K562 (cell line): ENCODE results near the gene PHLDB3. TPM values are rescaled to one million over a fixed set of nuclear protein-coding genes. Genes with fewer than 3 reads are reported as not detected.

Source experiments
- CBX2 ChIP-seq: fragments of 200-600 bp; sonication (generic); IDR thresholded peaks from one replicate; pipeline ENCODE4 v1.6.1; 2012; ENCODE audit warnings: mild to moderate bottlenecking, low read length, inconsistent platforms; ENCODE audit not compliant: insufficient read depth, poor library complexity, severe bottlenecking
- CC2D1A ChIP-seq: fragments of 450-650 bp; IDR thresholded peaks from 2 replicates; pipeline ENCODE4 v1.6.1; 2017; ENCODE audit warnings: mild to moderate bottlenecking
- E2F8 ChIP-seq: fragments of 450-650 bp; IDR thresholded peaks from 2 replicates; pipeline ENCODE4 v1.7.1; 2018; ENCODE audit warnings: mild to moderate bottlenecking, low read depth; ENCODE audit not compliant: partially characterized antibody
- ELK3 ChIP-seq: fragments of 450-650 bp; formaldehyde crosslinking; IDR thresholded peaks from 2 replicates; pipeline ENCODE4 v1.4.0; 2020; ENCODE audit warnings: mild to moderate bottlenecking
- IFI16 ChIP-seq: fragments of 250-450 bp; sonication (Bioruptor Pico); IDR thresholded peaks from 2 replicates; pipeline ENCODE4 v2.1.2; 2022; ENCODE audit warnings: mild to moderate bottlenecking, inconsistent platforms
- LARP7 ChIP-seq: fragments of 450-650 bp; IDR thresholded peaks from 2 replicates; pipeline ENCODE4 v1.6.1; 2016
- MCM5 ChIP-seq: fragments of 450-650 bp; IDR thresholded peaks from 2 replicates; pipeline ENCODE4 v1.6.1; 2016; ENCODE audit warnings: low read depth
- PHF20 ChIP-seq: fragments of 450-650 bp; IDR thresholded peaks from 2 replicates; pipeline ENCODE4 v1.6.1; 2018; ENCODE audit not compliant: partially characterized antibody
- PYGO2 ChIP-seq: fragments of 450-650 bp; IDR thresholded peaks from 2 replicates; pipeline ENCODE4 v1.6.1; 2016; ENCODE audit warnings: mild to moderate bottlenecking, missing genetic modification characterization, moderate library complexity, missing compliant biosample characterization
- RBFOX2 ChIP-seq: fragments of 200-400 bp; formaldehyde crosslinking; IDR thresholded peaks from 2 replicates; pipeline ENCODE4 v1.6.1; 2017; ENCODE audit warnings: low read depth, mild to moderate bottlenecking, low read length, moderate library complexity
- RERE ChIP-seq: sonication (generic); formaldehyde crosslinking; IDR thresholded peaks from 2 replicates; pipeline ENCODE4 v1.8.0; 2023; ENCODE audit warnings: missing genetic modification reagents, mild to moderate bottlenecking, borderline replicate concordance
- SMARCA4 ChIP-seq: fragments of 450-650 bp; IDR thresholded peaks from 2 replicates; pipeline ENCODE4 v1.6.1; 2016
- SUPT5H ChIP-seq: fragments of 450-650 bp; IDR thresholded peaks from 2 replicates; pipeline ENCODE4 v1.6.1; 2016
- ZBED1 ChIP-seq: IDR thresholded peaks from 2 replicates; pipeline ENCODE4 v1.6.1; 2014
- ZKSCAN8 ChIP-seq: fragments of 200-800 bp; sonication (Bioruptor generic); IDR thresholded peaks from 2 replicates; pipeline ENCODE4 v1.6.1; 2016; ENCODE audit warnings: missing genetic modification characterization, missing compliant biosample characterization
- ZNF280B ChIP-seq: fragments of 250-450 bp; sonication (Bioruptor Pico); IDR thresholded peaks from 2 replicates; pipeline ENCODE4 v1.5.1; 2021; ENCODE audit warnings: mild to moderate bottlenecking
- ZNF316 ChIP-seq: fragments of 450-650 bp; IDR thresholded peaks from 2 replicates; pipeline ENCODE4 v1.6.1; 2016
- ZNF561 ChIP-seq: fragments of 450-650 bp; formaldehyde crosslinking; conservative IDR thresholded peaks from 2 replicates; pipeline ENCODE4 v1.4.0; 2020; ENCODE audit warnings: mild to moderate bottlenecking, moderate library complexity
- ZNF586 ChIP-seq: fragments of 450-650 bp; formaldehyde crosslinking; conservative IDR thresholded peaks from 2 replicates; pipeline ENCODE4 v1.4.0; 2020; ENCODE audit warnings: mild to moderate bottlenecking, moderate library complexity
- ZNF77 ChIP-seq: fragments of 250-450 bp; sonication (Bioruptor Pico); IDR thresholded peaks from 2 replicates; pipeline ENCODE4 v1.5.0; 2020
- polyA plus RNA-seq, 8 experiments: library from polyadenylated mRNA; depleted of rRNA in 4 of 8; stranded (reverse) in 5 of 8; unstranded in 3 of 8; fragments of >200 nt; fragmentation: Nextera tagmentation in 2 of 8; fragmentation: Illumina TruSeq in 1 of 8; extraction: Ambion mirVana in 2 of 8; extraction: Trizol in 1 of 8; gene quantifications; 2 replicates each; pipeline versions ENCODE4 v1.2.1 to v1.2.3, GENCODE V29; 2011 to 2014; ENCODE audit warnings: inconsistent platforms in 1 of 8, missing spikeins in 1 of 8
- total RNA-seq, 7 experiments: library from RNA; depleted of rRNA in 6 of 7; stranded (reverse); fragments of >200 nt in 6 of 7; fragmentation: Illumina TruSeq in 2 of 7; extraction: Trizol in 2 of 7; gene quantifications; 2 replicates each; pipeline versions ENCODE4 v1.2.1 to v1.2.3, GENCODE V29; 2011 to 2021; ENCODE audit warnings: low replicate concordance in 1 of 7

The PHLDB3 gene
- total and polyA plus RNA-seq, 9 of the 15 experiments (the other 6 are each of a cell fraction or from before 2014, with no cell fraction given) = 0.04 to 23.5 (median 3.9) TPM

GRCh38 chr19:43474986-43475705, 29.4 kb downstream of the PHLDB3 start (continued):
- TF ChIP-seq E2F8 = peak; percentile 25
- TF ChIP-seq RERE = no peak
- TF ChIP-seq IFI16 = no peak
- no peak for TF ChIP-seq ELK3 (CRISPR knock-in tag)
- peak; percentile 82 for TF ChIP-seq SUPT5H
- no peak for TF ChIP-seq ZKSCAN8 (CRISPR knock-in tag)
- no peak for TF ChIP-seq ZNF280B (CRISPR knock-in tag)
- TF ChIP-seq LARP7 = no peak
- TF ChIP-seq PYGO2 (tag) = no peak
- TF ChIP-seq ZNF77 (CRISPR knock-in tag) = no peak
- TF ChIP-seq PHF20 = peak; percentile 85
- no peak for TF ChIP-seq SMARCA4
- no peak for TF ChIP-seq ZNF586 (CRISPR knock-in tag)
- TF ChIP-seq CBX2 = no peak
- TF ChIP-seq ZNF561 (CRISPR knock-in tag) = no peak
- no peak for TF ChIP-seq CC2D1A
- TF ChIP-seq ZNF316 = no peak
- peak; percentile 86 for TF ChIP-seq RBFOX2
- no peak for TF ChIP-seq MCM5
- no peak for TF ChIP-seq ZBED1
